ENCODE results near the gene WDR35. TPM values are rescaled to one million over a fixed set of nuclear protein-coding genes. Genes with fewer than 3 reads are reported as not detected.

WDR35 gene
- total RNA-seq, 1 experiment from 2014 or later, result 8.2 TPM

- Histone ChIP-seq H2AFZ (peak overlapping the region; percentile 96), H3K27me3 (ENCODE audit: insufficient read depth, low read depth) (no peaks in the 10 kb centered on the region), H3K4me1 (replicated peaks; ENCODE audit: insufficient read depth) (peaks cover 19% of the 10 kb centered on the region), H3K27ac (no peak overlapping the region), H3K79me2 (ENCODE audit: low read depth) (no peaks in the 10 kb centered on the region; the same call in 1 of the 2 replicates), H3K36me3 (ENCODE audit: low read depth) (no peaks in the 10 kb centered on the region), H4K20me1 (ENCODE audit: insufficient read depth) (no peaks in the 10 kb centered on the region), H3K4me3 (peak overlapping the region; percentile 85), H3K9me3 (ENCODE audit: insufficient read depth, low read depth) (no peaks in the 10 kb centered on the region), H3K4me2 (peak overlapping the region; percentile 89), H3K9me2 (ENCODE audit: insufficient read depth) (no peaks in the 10 kb centered on the region), H3F3A (ENCODE audit: insufficient read depth, low read depth) (0 out of 2 replicates have a peak, but pooled peaks cover 4% of the 10 kb centered on the region)
- ChIA-PET POLR2A (ENCODE audit: unreplicated experiment) (interaction anchor here (0.6 kb wide), 1 partner anchor 171 kb away, joined by 3 read pairs; no protein-coding TSS in a partner anchor), CTCF (no interaction called here)
- intact Hi-C loops (cut with micrococcal nuclease; ENCODE audit: unreplicated experiment), result no loop called here
- TSS peak; percentile 85 for BruUV-seq (replicated peaks)
- no peak for DNase-seq
- TF ChIP-seq CTCF (conservative IDR thresholded peaks at IDR 0.05) (no peak), EZH2 (IDR thresholded peaks at IDR 0.05; ENCODE audit: low read depth) (no peak)
These were observed 467 bp upstream of the WDR35 start for GRCh38 chr2:19990416-19990728.

- Histone ChIP-seq H3F3A (ENCODE audit: insufficient read depth, low read depth) (0 out of 2 replicates have a peak, but pooled peaks cover 4% of the 10 kb centered on the region), H2AFZ (peak overlapping the region; percentile 96), H4K20me1 (ENCODE audit: insufficient read depth) (no peaks in the 10 kb centered on the region), H3K9me3 (ENCODE audit: insufficient read depth, low read depth) (no peaks in the 10 kb centered on the region), H3K36me3 (ENCODE audit: low read depth) (no peaks in the 10 kb centered on the region), H3K9me2 (ENCODE audit: insufficient read depth) (no peaks in the 10 kb centered on the region), H3K4me3 (peak overlapping the region; percentile 85), H3K27ac (no peak overlapping the region), H3K27me3 (ENCODE audit: insufficient read depth, low read depth) (no peaks in the 10 kb centered on the region), H3K79me2 (ENCODE audit: low read depth) (no peaks in the 10 kb centered on the region; the same call in 1 of the 2 replicates), H3K4me2 (peak overlapping the region; percentile 89), H3K4me1 (replicated peaks; ENCODE audit: insufficient read depth) (peaks cover 19% of the 10 kb centered on the region)
- POLR2A ChIA-PET (ENCODE audit: unreplicated experiment), result no interaction called here
- no peak for TF ChIP-seq CTCF (conservative IDR thresholded peaks at IDR 0.05)
- TF ChIP-seq EZH2 (IDR thresholded peaks at IDR 0.05; ENCODE audit: low read depth), result no peak
- CTCF ChIA-PET, result no interaction called here
- intact Hi-C loops (cut with micrococcal nuclease; ENCODE audit: unreplicated experiment), result no loop called here
- DNase-seq, result no peak
- BruUV-seq (replicated peaks), result no TSS peak
These were observed 601 bp downstream of the WDR35 start for GRCh38 chr2:19989342-19989666.

GRCh38 chr2:19988600-19988999, 1.3 kb downstream of the WDR35 start:
- H3K27me3 ChIP-seq (ENCODE audit: insufficient read depth, low read depth), result no peaks in the 10 kb centered on the region
- intact Hi-C loops (cut with micrococcal nuclease; ENCODE audit: unreplicated experiment), result no loop called here
- no peaks in the 10 kb centered on the region for H3K9me2 ChIP-seq (ENCODE audit: insufficient read depth)
- H3K4me3 ChIP-seq, result peak overlapping the region; percentile 85; the same call in 1 of the 2 replicates
- POLR2A ChIA-PET (ENCODE audit: unreplicated experiment), result no interaction called here
- H2AFZ ChIP-seq, result no peak overlapping the region
- peak overlapping the region; percentile 89 for H3K4me2 ChIP-seq
- no peak for TF ChIP-seq CTCF (conservative IDR thresholded peaks at IDR 0.05)
- no peak for TF ChIP-seq EZH2 (IDR thresholded peaks at IDR 0.05; ENCODE audit: low read depth)
- no peaks in the 10 kb centered on the region for H3K36me3 ChIP-seq (ENCODE audit: low read depth)
- no peaks in the 10 kb centered on the region for H3K9me3 ChIP-seq (ENCODE audit: insufficient read depth, low read depth)
- no peak overlapping the region for H3K27ac ChIP-seq
- 0 out of 2 replicates have a peak, but pooled peaks cover 4% of the 10 kb centered on the region for H3F3A ChIP-seq (ENCODE audit: insufficient read depth, low read depth)
- CTCF ChIA-PET, result no interaction called here
- H4K20me1 ChIP-seq (ENCODE audit: insufficient read depth), result no peaks in the 10 kb centered on the region
- H3K79me2 ChIP-seq (ENCODE audit: low read depth), result no peaks in the 10 kb centered on the region; the same call in 1 of the 2 replicates
- H3K4me1 ChIP-seq (replicated peaks; ENCODE audit: insufficient read depth), result peaks cover 19% of the 10 kb centered on the region
- DNase-seq, result no peak
- BruUV-seq (replicated peaks), result TSS peak; percentile 6
